ENCODE data around the gene CTTN.

Gene CTTN

GRCh38 chr11:70435765-70436500 is 37.6 kb downstream of the CTTN start:
- no peak for TF ChIP-seq CTCF (IDR thresholded peaks at IDR 0.05; ENCODE audit: low read depth, low read length)
- DNase-seq (ENCODE audit: low read depth in 2 of 2) = no peak
- H3K4me3 ChIP-seq (replicated peaks in 1 of 2; ENCODE audit: low read depth in 2 of 2, low read length in 2 of 2) = no peak overlapping the region

- TF ChIP-seq CTCF (IDR thresholded peaks at IDR 0.05; ENCODE audit: low read depth, low read length) = no peak
- no peak overlapping the region for H3K4me3 ChIP-seq (replicated peaks in 1 of 2; ENCODE audit: low read depth in 2 of 2, low read length in 2 of 2)
Observed at GRCh38 chr11:70436501-70436860, 38.2 kb downstream of the CTTN start.

GRCh38 chr11:70437111-70437784 is 38.9 kb downstream of the CTTN start:
- no peak for DNase-seq (ENCODE audit: low read depth in 2 of 2)
- no peak for TF ChIP-seq CTCF (IDR thresholded peaks at IDR 0.05; ENCODE audit: low read depth, low read length)
- H3K4me3 ChIP-seq (replicated peaks in 1 of 2; ENCODE audit: low read depth in 2 of 2, low read length in 2 of 2) = no peak overlapping the region

More at GRCh38 chr11:70436501-70436860, 38.2 kb downstream of the CTTN start:
- DNase-seq (ENCODE audit: low read depth in 2 of 2) = no peak

- DNase-seq (ENCODE audit: low read depth in 2 of 2) = no peak
- no peak for TF ChIP-seq CTCF (IDR thresholded peaks at IDR 0.05; ENCODE audit: low read depth, low read length)
- no peak overlapping the region for H3K4me3 ChIP-seq (replicated peaks in 1 of 2; ENCODE audit: low read depth in 2 of 2, low read length in 2 of 2)
Observed at GRCh38 chr11:70440206-70440605, 41.9 kb downstream of the CTTN start.

GRCh38 chr11:70443773-70444030 is 45.4 kb downstream of the CTTN start:
- DNase-seq (ENCODE audit: low read depth in 2 of 2) = no peak
- TF ChIP-seq CTCF (IDR thresholded peaks at IDR 0.05; ENCODE audit: low read depth, low read length) = no peak
- no peak overlapping the region for H3K4me3 ChIP-seq (replicated peaks in 1 of 2; ENCODE audit: low read depth in 2 of 2, low read length in 2 of 2)

GRCh38 chr11:70445091-70445490 is 46.8 kb downstream of the CTTN start:
- no peak for DNase-seq (ENCODE audit: low read depth in 2 of 2)
- H3K4me3 ChIP-seq (replicated peaks in 1 of 2; ENCODE audit: low read depth in 2 of 2, low read length in 2 of 2) = no peak overlapping the region
- TF ChIP-seq CTCF (IDR thresholded peaks at IDR 0.05; ENCODE audit: low read depth, low read length) = no peak

Measured in cardiac fibroblast (primary cell).